ENCODE results near the gene NDUFA13. TPM values are rescaled to one million over a fixed set of nuclear protein-coding genes. Genes with fewer than 3 reads are reported as not detected.

Gene NDUFA13
- total and polyA plus RNA-seq, 2 experiments from 2014 or later, result 80.4 to 615 TPM

- Histone ChIP-seq H3K9me2 (replicated peaks; ENCODE audit: insufficient read depth) (no peaks in the 10 kb centered on the region), H3K4me1 (ENCODE audit: insufficient read depth) (no peaks in the 10 kb centered on the region), H4K20me1 (ENCODE audit: insufficient read depth, poor library complexity, severe bottlenecking) (no peaks in the 10 kb centered on the region), H2AFZ (no peak overlapping the region), H3K36me3 (replicated peaks; ENCODE audit: insufficient read depth, low read depth) (no peaks in the 10 kb centered on the region), H3K27ac (no peak overlapping the region), H3K79me2 (no peaks in the 10 kb centered on the region), H3K9me3 (ENCODE audit: low read depth) (no peaks in the 10 kb centered on the region), H3K4me2 (no peak overlapping the region), H3K27me3 (no peaks in the 10 kb centered on the region), H3K4me3 (no peak overlapping the region)
- TF ChIP-seq CTCF (IDR thresholded peaks at IDR 0.05; ENCODE audit: poor library complexity) (no peak), EZH2 (IDR thresholded peaks at IDR 0.05; ENCODE audit: borderline replicate concordance) (no peak), EZH2phosphoT487 (IDR thresholded peaks at IDR 0.05; ENCODE audit: low read depth, severe bottlenecking, unreplicated experiment) (no peak)
- no peak for DNase-seq (ENCODE audit: low spot score)
- WGBS (ENCODE audit: low lambda C conversion rate, missing lambda C conversion rate), result 98% methylated on average over 8 of the region's 8 CpGs
Observed at GRCh38 chr19:19507354-19507753, 8.7 kb upstream of the NDUFA13 start.

GRCh38 chr19:19508217-19508616 is 7.8 kb upstream of the NDUFA13 start:
- H4K20me1 ChIP-seq (ENCODE audit: insufficient read depth, poor library complexity, severe bottlenecking), result no peaks in the 10 kb centered on the region
- no peaks in the 10 kb centered on the region for H3K4me1 ChIP-seq (ENCODE audit: insufficient read depth)
- H3K9me2 ChIP-seq (replicated peaks; ENCODE audit: insufficient read depth), result no peaks in the 10 kb centered on the region
- H3K27ac ChIP-seq, result no peak overlapping the region
- no peak overlapping the region for H3K4me2 ChIP-seq
- TF ChIP-seq EZH2phosphoT487 (IDR thresholded peaks at IDR 0.05; ENCODE audit: low read depth, severe bottlenecking, unreplicated experiment) (no peak), CTCF (IDR thresholded peaks at IDR 0.05; ENCODE audit: poor library complexity) (no peak), EZH2 (IDR thresholded peaks at IDR 0.05; ENCODE audit: borderline replicate concordance) (no peak)
- no peaks in the 10 kb centered on the region for H3K9me3 ChIP-seq (ENCODE audit: low read depth)
- H3K36me3 ChIP-seq (replicated peaks; ENCODE audit: insufficient read depth, low read depth), result no peaks in the 10 kb centered on the region
- no peak overlapping the region for H2AFZ ChIP-seq
- H3K27me3 ChIP-seq, result no peaks in the 10 kb centered on the region
- no peak overlapping the region for H3K4me3 ChIP-seq
- 94% methylated on average over 11 of the region's 11 CpGs for WGBS (ENCODE audit: low lambda C conversion rate, missing lambda C conversion rate)
- no peaks in the 10 kb centered on the region for H3K79me2 ChIP-seq
- no peak for DNase-seq (ENCODE audit: low spot score)

- H3K36me3 ChIP-seq (replicated peaks; ENCODE audit: insufficient read depth, low read depth), result no peaks in the 10 kb centered on the region
- H3K9me3 ChIP-seq (ENCODE audit: low read depth), result no peaks in the 10 kb centered on the region
- no peaks in the 10 kb centered on the region for H3K79me2 ChIP-seq
- H3K27ac ChIP-seq, result no peak overlapping the region
- no peak overlapping the region for H3K4me2 ChIP-seq
- TF ChIP-seq EZH2 (IDR thresholded peaks at IDR 0.05; ENCODE audit: borderline replicate concordance) (no peak), EZH2phosphoT487 (IDR thresholded peaks at IDR 0.05; ENCODE audit: low read depth, severe bottlenecking, unreplicated experiment) (no peak), CTCF (IDR thresholded peaks at IDR 0.05; ENCODE audit: poor library complexity) (no peak)
- H2AFZ ChIP-seq, result no peak overlapping the region
- no peaks in the 10 kb centered on the region for H3K9me2 ChIP-seq (replicated peaks; ENCODE audit: insufficient read depth)
- WGBS (ENCODE audit: low lambda C conversion rate, missing lambda C conversion rate), result 54% methylated on average over 6 of the region's 6 CpGs
- no peaks in the 10 kb centered on the region for H4K20me1 ChIP-seq (ENCODE audit: insufficient read depth, poor library complexity, severe bottlenecking)
- peaks cover 3% of the 10 kb centered on the region for H3K4me1 ChIP-seq (ENCODE audit: insufficient read depth)
- no peaks in the 10 kb centered on the region for H3K27me3 ChIP-seq
- DNase-seq (ENCODE audit: low spot score), result no peak
- H3K4me3 ChIP-seq, result no peak overlapping the region
Observed at GRCh38 chr19:19510432-19510831, 5.6 kb upstream of the NDUFA13 start.

- H3K4me1 ChIP-seq (ENCODE audit: insufficient read depth), result peaks cover 15% of the 10 kb centered on the region
- H3K36me3 ChIP-seq (replicated peaks; ENCODE audit: insufficient read depth, low read depth), result no peaks in the 10 kb centered on the region
- H3K27ac ChIP-seq, result no peak overlapping the region
- WGBS (ENCODE audit: low lambda C conversion rate, missing lambda C conversion rate), result 98% methylated on average over 17 of the region's 17 CpGs
- H3K4me2 ChIP-seq, result no peak overlapping the region
- no peaks in the 10 kb centered on the region for H3K9me3 ChIP-seq (ENCODE audit: low read depth)
- H3K79me2 ChIP-seq, result peaks cover 26% of the 10 kb centered on the region
- H2AFZ ChIP-seq, result no peak overlapping the region
- no peak overlapping the region for H3K4me3 ChIP-seq
- no peaks in the 10 kb centered on the region for H3K27me3 ChIP-seq
- DNase-seq (ENCODE audit: low spot score), result no peak
- no peaks in the 10 kb centered on the region for H4K20me1 ChIP-seq (ENCODE audit: insufficient read depth, poor library complexity, severe bottlenecking)
- TF ChIP-seq CTCF (IDR thresholded peaks at IDR 0.05; ENCODE audit: poor library complexity), result no peak
- no peak for TF ChIP-seq EZH2phosphoT487 (IDR thresholded peaks at IDR 0.05; ENCODE audit: low read depth, severe bottlenecking, unreplicated experiment)
- TF ChIP-seq EZH2 (IDR thresholded peaks at IDR 0.05; ENCODE audit: borderline replicate concordance), result no peak
- H3K9me2 ChIP-seq (replicated peaks; ENCODE audit: insufficient read depth), result no peaks in the 10 kb centered on the region
Observed at GRCh38 chr19:19513682-19514081, 2.3 kb upstream of the NDUFA13 start.

Data from hepatocyte (in vitro differentiated cells).